HG02588 (cell line): ENCODE measurements around the gene UNC13C.

ENCODE experiments used
- ATAC-seq: cut with Tn5 transposase; IDR thresholded peaks from one replicate; pipeline ENCODE4 v1.9.1; 2021; ENCODE audit warnings: mild to moderate bottlenecking, moderate library complexity; ENCODE audit not compliant: unreplicated experiment

The UNC13C gene

DNA sequence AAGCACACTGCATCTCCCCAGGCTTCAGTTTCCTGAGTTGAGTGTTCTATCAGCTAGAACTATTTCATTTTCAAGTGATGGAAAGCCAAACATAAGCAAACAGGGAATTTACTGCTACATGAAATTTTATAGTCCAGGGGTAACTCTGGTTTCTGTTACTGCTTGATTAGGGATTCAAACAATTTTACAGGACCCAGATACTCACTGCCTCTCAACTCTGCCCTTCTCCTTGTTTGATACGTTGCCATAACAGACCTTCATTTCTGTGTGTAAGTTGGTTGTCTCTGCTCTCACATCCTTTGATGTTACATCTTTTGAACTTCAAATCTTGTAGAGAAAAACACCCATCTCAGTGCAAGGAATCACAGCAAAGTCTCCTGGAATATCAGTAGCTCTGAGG, 572.7 kb downstream of the UNC13C start:
- ATAC-seq, result no peak

GRCh38 chr15:54556231-54556630, 578.0 kb downstream of the UNC13C start:
- no peak for ATAC-seq

GRCh38 chr15:54559405-54560069, 581.3 kb downstream of the UNC13C start:
- ATAC-seq, result no peak

- ATAC-seq, result no peak
Measured at GRCh38 chr15:54560417-54560816, 582.2 kb downstream of the UNC13C start.

- no peak for ATAC-seq
Measured at GRCh38 chr15:54564166-54564565, 585.9 kb downstream of the UNC13C start.

GRCh38 chr15:54566654-54567053, 588.4 kb downstream of the UNC13C start:
- ATAC-seq, result no peak

DNA sequence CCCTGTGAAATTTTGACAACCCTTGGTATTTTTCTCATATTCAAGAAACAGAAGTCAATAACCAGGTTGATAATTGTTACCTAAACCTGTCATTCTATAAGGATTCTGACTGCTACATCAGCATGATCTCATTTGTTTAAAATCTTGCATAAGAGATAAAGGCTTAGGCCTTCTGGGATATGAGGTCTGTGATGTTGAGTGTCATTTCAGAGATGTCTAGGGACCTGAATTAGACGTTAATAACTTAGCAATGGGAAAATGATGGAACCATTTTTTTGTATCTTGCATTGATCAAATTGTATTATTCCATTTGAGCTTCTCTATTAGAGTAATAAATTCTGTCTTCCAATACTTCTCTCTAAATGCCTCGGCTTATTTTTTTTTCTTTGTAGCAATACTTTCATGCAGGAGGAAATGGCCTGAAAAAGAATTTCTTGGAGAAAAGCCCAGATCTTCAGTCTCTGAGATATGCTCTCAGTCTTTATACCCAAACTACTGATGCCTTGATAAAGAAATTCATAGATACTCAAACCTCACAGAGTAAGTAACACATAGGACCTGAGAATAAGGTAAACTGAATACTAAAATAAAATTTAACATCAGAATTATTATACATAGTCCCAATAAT, 589.3 kb downstream of the UNC13C start:
- no peak for ATAC-seq

- no peak for ATAC-seq
Measured at GRCh38 chr15:54568381-54568780, 590.1 kb downstream of the UNC13C start.

- ATAC-seq, result no peak
Measured at GRCh38 chr15:54571576-54571975, 593.3 kb downstream of the UNC13C start.

DNA sequence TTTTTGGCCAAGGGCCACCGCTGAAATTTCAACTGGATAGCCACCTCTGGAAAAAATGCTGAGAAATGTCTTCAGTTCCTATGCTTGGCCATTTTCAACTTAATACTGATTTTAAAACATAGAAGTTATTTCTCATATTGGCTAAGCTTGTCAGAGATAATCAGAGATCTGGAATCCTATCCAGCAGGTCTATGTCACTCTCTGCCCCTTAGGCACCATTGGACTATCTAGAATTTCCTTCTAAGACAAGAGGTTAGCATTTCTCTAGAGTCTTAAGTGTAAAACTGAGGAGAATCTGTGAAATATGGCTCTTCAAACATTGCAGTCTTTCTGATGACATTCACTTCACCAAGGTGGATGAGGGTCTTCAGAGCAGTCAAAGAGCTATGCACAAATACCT, 597.3 kb downstream of the UNC13C start:
- ATAC-seq, result no peak

DNA sequence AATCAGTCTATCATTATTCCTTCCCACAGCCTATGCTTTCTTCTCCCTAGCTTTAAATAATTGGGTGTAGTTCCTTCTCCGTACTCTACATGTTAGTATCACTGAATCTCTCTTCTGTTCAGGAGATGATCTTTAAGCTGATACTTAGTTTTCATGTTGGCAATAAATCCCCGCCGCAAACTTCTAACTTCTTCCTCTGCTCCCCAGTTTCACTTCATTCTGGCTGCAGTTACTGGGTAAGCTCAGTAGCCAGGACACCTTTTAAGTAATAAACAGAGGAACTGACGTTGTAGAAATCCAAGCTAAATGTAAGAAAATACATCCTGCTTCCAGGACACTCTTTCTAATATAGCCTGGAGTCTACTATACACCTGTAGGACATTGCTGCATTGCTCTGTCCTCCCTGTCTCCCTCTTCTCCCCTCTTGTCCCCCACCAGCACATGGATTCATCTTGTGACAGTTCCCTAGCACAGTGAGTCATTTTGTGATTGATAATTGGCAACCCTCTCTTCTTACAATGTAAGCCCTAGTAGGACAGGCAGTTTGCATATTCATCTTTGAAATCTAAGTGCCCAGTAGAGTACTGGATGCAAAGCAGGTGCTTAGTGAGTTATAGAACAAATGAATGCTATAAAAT, 598.2 kb downstream of the UNC13C start:
- ATAC-seq, result no peak

- ATAC-seq, result no peak
Measured at GRCh38 chr15:54577476-54578250, 599.4 kb downstream of the UNC13C start.

DNA sequence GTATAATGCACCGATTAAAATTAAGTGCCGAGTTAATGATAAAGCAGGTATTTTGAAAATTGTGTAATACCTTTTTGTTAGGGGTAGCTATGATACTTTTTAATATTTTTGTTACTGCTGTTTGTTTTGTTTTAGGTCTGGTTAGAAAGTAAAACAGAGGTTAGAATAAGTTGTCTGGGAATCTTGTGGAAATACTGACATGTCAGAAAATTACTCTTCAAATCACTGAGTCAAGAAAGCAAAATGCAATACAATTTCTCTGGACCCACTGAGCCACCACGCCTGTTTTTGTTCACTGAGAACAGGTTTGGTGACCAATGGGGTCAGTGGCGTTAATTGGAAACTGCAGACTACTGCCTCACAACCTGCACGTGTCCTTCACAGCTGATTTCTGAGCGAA, 601.6 kb downstream of the UNC13C start:
- ATAC-seq, result no peak

DNA sequence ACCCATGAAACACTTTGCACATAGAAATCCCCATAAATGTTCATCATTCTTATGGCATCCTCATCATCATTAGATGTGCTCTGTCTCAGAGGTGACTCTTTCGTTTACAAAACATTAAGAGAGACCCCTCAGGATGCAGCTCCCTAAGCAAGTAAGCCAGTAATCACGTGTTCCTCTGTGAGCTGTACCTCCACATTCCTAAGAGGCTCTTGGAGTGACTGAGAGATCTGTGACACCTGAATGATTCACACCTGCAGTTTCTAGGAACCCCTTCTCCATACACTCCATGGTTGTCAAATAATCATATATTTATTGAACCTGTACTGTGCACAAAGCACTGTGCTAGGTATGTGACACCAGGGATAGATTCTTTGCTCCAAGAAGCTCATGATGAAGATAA, 602.4 kb downstream of the UNC13C start:
- ATAC-seq, result no peak

- no peak for ATAC-seq
Measured at GRCh38 chr15:54582863-54583643, 604.8 kb downstream of the UNC13C start.

DNA sequence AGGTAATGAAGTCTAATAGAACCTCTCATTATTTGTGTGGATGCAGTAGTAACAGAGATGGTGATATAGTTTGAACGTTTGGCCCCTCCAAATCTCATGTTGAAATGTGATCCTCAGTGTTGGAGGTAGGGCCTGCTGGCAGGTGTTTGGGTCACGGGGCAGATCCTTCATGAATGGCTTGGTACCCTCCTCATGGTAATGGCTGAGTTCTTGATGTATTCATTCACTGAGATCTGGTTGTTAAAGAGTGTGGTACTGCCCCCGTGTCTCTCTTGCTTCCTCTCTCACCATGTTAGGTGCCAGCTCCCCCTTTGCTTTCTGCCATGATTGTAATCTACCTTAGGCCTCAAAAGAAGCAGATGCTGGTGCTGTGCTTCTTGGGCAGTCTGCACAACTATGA, 606.8 kb downstream of the UNC13C start:
- no peak for ATAC-seq

- no peak for ATAC-seq
Measured at GRCh38 chr15:54594115-54594514, 615.9 kb downstream of the UNC13C start.

GRCh38 chr15:54599386-54599785, 621.1 kb downstream of the UNC13C start:
- no peak for ATAC-seq

- ATAC-seq, result no peak
Measured at GRCh38 chr15:54605043-54605442, 626.8 kb downstream of the UNC13C start.

DNA sequence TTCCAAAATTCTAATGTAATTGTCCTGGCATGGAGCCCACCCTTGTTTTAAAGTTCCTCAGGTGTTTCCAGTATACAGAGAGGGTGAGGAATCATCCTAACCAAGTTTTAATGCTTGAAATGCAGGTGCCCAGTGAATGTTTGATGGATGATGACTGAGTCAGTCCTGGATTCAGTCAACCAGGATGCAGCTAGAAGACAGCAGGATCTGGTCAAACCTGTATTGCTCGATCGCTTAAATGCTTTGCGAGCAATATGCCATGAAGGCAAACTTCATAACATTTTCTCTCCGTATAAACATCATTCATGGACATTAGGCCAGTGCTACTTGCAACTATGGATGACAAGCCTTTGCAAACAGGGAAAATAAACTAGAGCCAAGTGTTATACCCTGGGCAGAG, 627.3 kb downstream of the UNC13C start:
- no peak for ATAC-seq
